Astrocyte (in vitro differentiated cells and primary cell): Measurements from ENCODE around the gene LRRC2. TPM values are rescaled to one million over a fixed set of nuclear protein-coding genes. Genes with fewer than 3 reads are reported as not detected.
"Not testable (repeated sequence)": the region's sequence is repeated elsewhere in the genome, so short reads cannot be mapped to it uniquely, and the experiment has no call there.

Experiments
- DNase-seq: peaks from one replicate; pipeline ENCODE4 v3.0.0-alpha.2; 2010; ENCODE audit warnings: low read depth
- FAIRE-seq: peaks from 2 replicates; lab custom pipeline; 2011; peaks lifted over from hg19 to GRCh38; lab: Jason Lieb, UNC
- H2AFZ ChIP-seq: 2 replicates; pipeline ENCODE4 v1.6.0; 2012; ENCODE audit warnings: low read depth, low read length, inconsistent platforms
- H3K27ac ChIP-seq: 2 replicates; pipeline ENCODE4 v1.5.1; 2011; ENCODE audit warnings: low read depth, low read length, inconsistent platforms
- H3K27me3 ChIP-seq: 2 replicates; pipeline ENCODE4 v1.6.0; 2011; ENCODE audit warnings: low read length, inconsistent platforms; ENCODE audit not compliant: insufficient read depth
- H3K36me3 ChIP-seq: 2 replicates; pipeline ENCODE4 v1.5.1; 2011; ENCODE audit warnings: low read length, inconsistent platforms; ENCODE audit not compliant: insufficient read depth
- H3K4me1 ChIP-seq: 2 replicates; pipeline ENCODE4 v1.5.1; 2011; ENCODE audit warnings: low read length, inconsistent platforms; ENCODE audit not compliant: insufficient read depth
- H3K4me2 ChIP-seq: 2 replicates; pipeline ENCODE4 v1.6.0; 2012; ENCODE audit warnings: low read length, inconsistent platforms
- H3K4me3 ChIP-seq: 2 replicates; pipeline ENCODE4 v1.5.1; 2011; ENCODE audit warnings: low read depth, mild to moderate bottlenecking, low read length, inconsistent platforms; ENCODE audit not compliant: insufficient read depth
- H3K79me2 ChIP-seq: 2 replicates; pipeline ENCODE4 v1.6.0; 2012; ENCODE audit warnings: mild to moderate bottlenecking, low read length, inconsistent platforms; ENCODE audit not compliant: insufficient read depth
- H3K9ac ChIP-seq: 2 replicates; pipeline ENCODE4 v1.6.0; 2012; ENCODE audit warnings: mild to moderate bottlenecking, low read length, inconsistent platforms
- H3K9me3 ChIP-seq: 2 replicates; pipeline ENCODE4 v1.5.1; 2012; ENCODE audit warnings: low read depth, mild to moderate bottlenecking, low read length, inconsistent platforms; ENCODE audit not compliant: insufficient read depth
- H4K20me1 ChIP-seq: 2 replicates; pipeline ENCODE4 v1.6.0; 2012; ENCODE audit warnings: low read length, inconsistent platforms; ENCODE audit not compliant: insufficient read depth
- H3K27ac Mint-ChIP-seq: one replicate; pipeline ENCODE4 v1.8.0; 2021; ENCODE audit warnings: mild to moderate bottlenecking, mixed read lengths; ENCODE audit not compliant: unreplicated experiment
- H3K27me3 Mint-ChIP-seq: one replicate; pipeline ENCODE4 v1.8.0; 2021; ENCODE audit warnings: low read depth, mixed read lengths; ENCODE audit not compliant: unreplicated experiment
- H3K36me3 Mint-ChIP-seq: one replicate; pipeline ENCODE4 v1.8.0; 2021; ENCODE audit warnings: low read depth, mixed read lengths; ENCODE audit not compliant: unreplicated experiment
- H3K4me1 Mint-ChIP-seq: one replicate; pipeline ENCODE4 v1.8.0; 2021; ENCODE audit warnings: low read depth, mixed read lengths; ENCODE audit not compliant: unreplicated experiment
- H3K4me3 Mint-ChIP-seq: one replicate; pipeline ENCODE4 v1.8.0; 2021; ENCODE audit warnings: mild to moderate bottlenecking, moderate library complexity, mixed read lengths; ENCODE audit not compliant: unreplicated experiment
- H3K9me3 Mint-ChIP-seq: one replicate; pipeline ENCODE4 v1.8.0; 2021; ENCODE audit warnings: mild to moderate bottlenecking, mixed read lengths; ENCODE audit not compliant: unreplicated experiment
- EZH2 ChIP-seq: IDR thresholded peaks from 2 replicates; pipeline ENCODE4 v1.6.1; 2012; ENCODE audit warnings: mild to moderate bottlenecking, low read length, inconsistent platforms; ENCODE audit not compliant: insufficient read depth
- total RNA-seq: library from RNA; stranded (reverse); gene quantifications from 2 replicates; pipeline ENCODE4 v1.2.1, GENCODE V29; 2021
- TF ChIP-seq, protein P1 (sequence below): IDR thresholded peaks from 2 replicates; pipeline ENCODE4 v1.5.1; 2011; ENCODE audit warnings: low read depth, mild to moderate bottlenecking, inconsistent platforms, low read length, moderate library complexity; ENCODE audit not compliant: insufficient read depth

LRRC2 gene
- total RNA-seq, 1 donor from 2014 or later, result 0.32 TPM

DNA sequence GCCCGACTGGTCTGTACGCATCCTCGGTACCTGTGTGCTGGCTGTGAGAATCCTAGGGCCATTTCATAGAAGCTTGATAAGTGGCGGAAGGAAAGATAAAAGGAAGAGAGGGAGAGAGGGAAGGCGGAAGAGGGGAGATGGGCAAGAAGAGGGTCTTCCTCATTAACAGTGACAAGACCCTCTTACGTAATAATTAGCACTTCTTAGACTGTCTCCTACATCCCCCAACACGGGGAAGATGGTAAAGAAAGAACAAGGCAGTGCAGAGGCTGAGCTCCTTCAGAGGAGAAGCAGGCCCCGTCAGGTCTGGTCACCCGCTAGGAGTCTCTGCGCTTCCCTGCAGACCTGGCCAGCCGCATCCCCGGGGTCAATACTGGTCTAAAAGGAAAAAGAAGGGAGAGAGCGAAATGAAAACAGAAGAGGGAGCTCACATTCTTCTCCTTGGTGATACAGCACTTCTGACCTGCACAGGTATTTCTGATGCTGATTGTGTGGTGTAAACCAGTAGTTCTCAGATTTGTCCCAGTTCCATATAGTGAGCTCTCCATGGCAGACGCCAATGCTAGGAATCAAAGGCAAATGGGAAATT, 27.3 kb upstream of the LRRC2 start:
- no peaks in the 10 kb centered on the region for H3K36me3 ChIP-seq
- H3K4me1 ChIP-seq, result no peaks in the 10 kb centered on the region
- no peak overlapping the region for H3K27ac ChIP-seq
- H3K4me2 ChIP-seq, result no peak overlapping the region
- H3K4me3 ChIP-seq, result no peak overlapping the region
- no peaks in the 10 kb centered on the region for H3K9me3 ChIP-seq
- H3K9me3 Mint-ChIP-seq, result peaks cover 4% of the 10 kb centered on the region
- H2AFZ ChIP-seq, result no peak overlapping the region
- no peak overlapping the region for H3K4me3 Mint-ChIP-seq
- H3K9ac ChIP-seq, result no peak overlapping the region
- H3K4me1 Mint-ChIP-seq, result no peaks in the 10 kb centered on the region
- H4K20me1 ChIP-seq, result no peaks in the 10 kb centered on the region
- peaks cover 5% of the 10 kb centered on the region for H3K27me3 ChIP-seq
- FAIRE-seq, result no peak
- no peaks in the 10 kb centered on the region for H3K36me3 Mint-ChIP-seq
- no peak for TF ChIP-seq EZH2
- TF ChIP-seq, protein P1, sequence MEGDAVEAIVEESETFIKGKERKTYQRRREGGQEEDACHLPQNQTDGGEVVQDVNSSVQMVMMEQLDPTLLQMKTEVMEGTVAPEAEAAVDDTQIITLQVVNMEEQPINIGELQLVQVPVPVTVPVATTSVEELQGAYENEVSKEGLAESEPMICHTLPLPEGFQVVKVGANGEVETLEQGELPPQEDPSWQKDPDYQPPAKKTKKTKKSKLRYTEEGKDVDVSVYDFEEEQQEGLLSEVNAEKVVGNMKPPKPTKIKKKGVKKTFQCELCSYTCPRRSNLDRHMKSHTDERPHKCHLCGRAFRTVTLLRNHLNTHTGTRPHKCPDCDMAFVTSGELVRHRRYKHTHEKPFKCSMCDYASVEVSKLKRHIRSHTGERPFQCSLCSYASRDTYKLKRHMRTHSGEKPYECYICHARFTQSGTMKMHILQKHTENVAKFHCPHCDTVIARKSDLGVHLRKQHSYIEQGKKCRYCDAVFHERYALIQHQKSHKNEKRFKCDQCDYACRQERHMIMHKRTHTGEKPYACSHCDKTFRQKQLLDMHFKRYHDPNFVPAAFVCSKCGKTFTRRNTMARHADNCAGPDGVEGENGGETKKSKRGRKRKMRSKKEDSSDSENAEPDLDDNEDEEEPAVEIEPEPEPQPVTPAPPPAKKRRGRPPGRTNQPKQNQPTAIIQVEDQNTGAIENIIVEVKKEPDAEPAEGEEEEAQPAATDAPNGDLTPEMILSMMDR, result no peak
- no peak for DNase-seq
- no peaks in the 10 kb centered on the region for H3K79me2 ChIP-seq
- peaks cover 5% of the 10 kb centered on the region for H3K27me3 Mint-ChIP-seq
- no peak overlapping the region for H3K27ac Mint-ChIP-seq

DNA sequence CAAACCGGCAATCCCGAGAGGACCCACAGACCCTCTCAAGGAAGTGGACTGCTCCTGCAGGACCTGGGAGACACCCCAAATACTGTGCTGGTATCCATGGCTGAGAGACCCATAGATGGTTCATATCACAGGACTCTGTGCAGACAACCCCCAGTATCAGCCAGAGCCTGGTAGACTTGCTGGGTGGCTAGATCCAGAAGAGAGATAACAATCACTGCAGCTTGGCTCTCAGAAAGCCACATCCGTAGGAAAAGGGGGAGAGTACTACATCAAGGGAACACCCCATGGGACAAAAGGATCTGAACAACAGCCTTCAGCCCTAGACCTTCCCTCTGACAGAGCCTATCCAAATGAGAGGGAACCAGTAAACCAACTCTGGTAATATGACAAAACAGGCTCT, 21.2 kb upstream of the LRRC2 start:
- H3K27me3 Mint-ChIP-seq, H3K36me3 Mint-ChIP-seq, H3K4me2 ChIP-seq, H3K4me3 Mint-ChIP-seq, H3K4me3 ChIP-seq, H3K9ac ChIP-seq, H3K27ac Mint-ChIP-seq, H3K36me3 ChIP-seq, FAIRE-seq, H3K27ac ChIP-seq, H3K27me3 ChIP-seq, H2AFZ ChIP-seq, H4K20me1 ChIP-seq, H3K4me1 ChIP-seq, DNase-seq, H3K9me3 ChIP-seq, H3K79me2 ChIP-seq, H3K4me1 Mint-ChIP-seq: not testable (repeated sequence)
- peaks cover 17% of the 10 kb centered on the region for H3K9me3 Mint-ChIP-seq

DNA sequence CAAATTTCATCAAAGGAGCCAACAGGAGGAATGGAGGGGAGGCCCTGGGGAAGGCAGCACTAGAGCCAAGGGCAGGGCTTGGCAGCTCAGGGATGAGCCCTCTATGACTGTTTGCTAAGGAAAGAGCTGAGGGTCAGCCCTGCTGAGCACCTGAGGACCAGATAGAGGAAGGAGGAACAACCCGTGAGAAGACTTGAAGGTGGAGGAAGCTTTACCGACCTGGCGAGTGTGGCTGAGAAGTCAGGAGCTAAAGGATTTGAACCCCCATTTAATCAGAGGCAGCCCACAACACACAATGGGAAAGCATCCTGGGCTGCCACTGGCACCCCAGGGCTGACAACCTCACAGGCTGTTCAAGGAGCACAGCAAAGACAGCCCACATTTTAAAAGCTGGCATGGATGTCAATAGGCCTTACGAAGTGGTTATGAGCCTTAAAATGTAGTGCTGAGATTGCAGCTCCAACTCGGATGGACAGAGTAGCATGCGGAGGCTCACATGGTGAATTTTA, 20.7 kb upstream of the LRRC2 start:
- no peak overlapping the region for H2AFZ ChIP-seq
- no peaks in the 10 kb centered on the region for H3K36me3 Mint-ChIP-seq
- TF ChIP-seq EZH2, result no peak
- H3K27ac Mint-ChIP-seq, result no peak overlapping the region
- peaks cover 7% of the 10 kb centered on the region for H3K27me3 ChIP-seq
- no peaks in the 10 kb centered on the region for H3K4me1 Mint-ChIP-seq
- FAIRE-seq (no peak), DNase-seq (no peak)
- H3K27ac ChIP-seq, result no peak overlapping the region
- H3K4me2 ChIP-seq, result no peak overlapping the region
- no peaks in the 10 kb centered on the region for H3K36me3 ChIP-seq
- H3K79me2 ChIP-seq, result no peaks in the 10 kb centered on the region
- H3K9me3 ChIP-seq, result no peaks in the 10 kb centered on the region
- H4K20me1 ChIP-seq, result no peaks in the 10 kb centered on the region
- peaks cover 16% of the 10 kb centered on the region for H3K9me3 Mint-ChIP-seq
- H3K4me3 ChIP-seq, result no peak overlapping the region
- H3K4me3 Mint-ChIP-seq, result no peak overlapping the region
- peaks cover 10% of the 10 kb centered on the region for H3K27me3 Mint-ChIP-seq
- H3K4me1 ChIP-seq, result no peaks in the 10 kb centered on the region
- no peak overlapping the region for H3K9ac ChIP-seq
